Mesenchymal stem cell (in vitro differentiated cells and primary cell): ENCODE results near the gene CELA2B.

Experiments used
- DNase-seq: peaks from one replicate; pipeline ENCODE4 v3.0.0-alpha.2; 2013
- H2AFZ ChIP-seq: one replicate; pipeline ENCODE4 v1.6.1; 2013; ENCODE audit warnings: low read depth, mild to moderate bottlenecking, control low read depth, inconsistent platforms, low read length, moderate library complexity
- H2AK5ac ChIP-seq: 2 replicates; pipeline ENCODE4 v1.6.1; 2013; ENCODE audit warnings: low read length, moderate library complexity, mild to moderate bottlenecking, inconsistent platforms; ENCODE audit not compliant: severe bottlenecking
- H2BK120ac ChIP-seq: one replicate; pipeline ENCODE4 v1.6.1; 2013; ENCODE audit warnings: low read depth, mild to moderate bottlenecking, inconsistent platforms, low read length, moderate library complexity
- H2BK12ac ChIP-seq, 2 experiments: one replicate each; pipeline ENCODE4 v1.6.1; 2013; ENCODE audit warnings: inconsistent platforms in 2 of 2, low read length in 2 of 2, mild to moderate bottlenecking in 2 of 2, moderate library complexity in 2 of 2, control low read depth in 1 of 2
- H2BK15ac ChIP-seq: one replicate; pipeline ENCODE4 v1.6.1; 2013; ENCODE audit warnings: mild to moderate bottlenecking, low read depth, inconsistent platforms; ENCODE audit not compliant: poor library complexity, severe bottlenecking
- H2BK5ac ChIP-seq: 2 replicates; pipeline ENCODE4 v1.6.1; 2013; ENCODE audit warnings: low read depth, mild to moderate bottlenecking, low read length, control low read depth, inconsistent platforms; ENCODE audit not compliant: poor library complexity, severe bottlenecking
- H3K14ac ChIP-seq, 2 experiments: one replicate each; pipeline ENCODE4 v1.6.1; 2013; ENCODE audit warnings: inconsistent platforms in 2 of 2, low read length in 2 of 2, control low read depth in 1 of 2, mild to moderate bottlenecking in 1 of 2, moderate library complexity in 1 of 2
- H3K18ac ChIP-seq, 2 experiments: one replicate each; pipeline ENCODE4 v1.6.1; 2013; ENCODE audit warnings: inconsistent platforms in 2 of 2, low read length in 2 of 2, control low read depth in 1 of 2, low read depth in 1 of 2, mild to moderate bottlenecking in 1 of 2
- H3K23ac ChIP-seq, 2 experiments: one replicate each; pipeline ENCODE4 v1.6.1; 2013; ENCODE audit warnings: inconsistent platforms in 2 of 2, low read length in 2 of 2, mild to moderate bottlenecking in 2 of 2, moderate library complexity in 2 of 2, control low read depth in 1 of 2
- H3K27ac ChIP-seq: 2 replicates; pipeline ENCODE4 v1.5.1; 2013; ENCODE audit warnings: mild to moderate bottlenecking, moderate library complexity, low read length, control low read depth, inconsistent platforms; ENCODE audit not compliant: poor library complexity, severe bottlenecking
- H3K27me3 ChIP-seq, 2 experiments: 2 replicates each; pipeline versions ENCODE4 v1.6.1 to v1.7.0; 2013; ENCODE audit warnings: low read length in 2 of 2, mild to moderate bottlenecking in 2 of 2, moderate library complexity in 2 of 2, control low read depth in 1 of 2, inconsistent platforms in 1 of 2; ENCODE audit not compliant: control insufficient read depth in 1 of 2, insufficient read depth in 1 of 2
- H3K36me3 ChIP-seq, 2 experiments: 2 replicates each; pipeline versions ENCODE4 v1.6.1 to v1.7.0; 2013; ENCODE audit warnings: low read length in 2 of 2, control low read depth in 1 of 2, inconsistent platforms in 1 of 2, low read depth in 1 of 2, mild to moderate bottlenecking in 1 of 2; ENCODE audit not compliant: insufficient read depth in 2 of 2, control insufficient read depth in 1 of 2
- H3K4ac ChIP-seq, 2 experiments: one replicate each; pipeline ENCODE4 v1.6.1; 2013; ENCODE audit warnings: inconsistent platforms in 2 of 2, low read length in 2 of 2, mild to moderate bottlenecking in 2 of 2, moderate library complexity in 2 of 2, control low read depth in 1 of 2, low read depth in 1 of 2
- H3K4me1 ChIP-seq: 2 replicates; pipeline ENCODE4 v1.6.1; 2013; ENCODE audit warnings: low read depth, low read length, control low read depth; ENCODE audit not compliant: control insufficient read depth, insufficient read depth
- H3K4me2 ChIP-seq: 2 replicates; pipeline ENCODE4 v1.6.1; 2013; ENCODE audit warnings: low read length, mild to moderate bottlenecking, inconsistent platforms; ENCODE audit not compliant: poor library complexity, severe bottlenecking
- H3K4me3 ChIP-seq, 2 experiments: 2 replicates each; pipeline versions ENCODE4 v1.5.1 to v1.7.0; 2013; ENCODE audit warnings: low read length in 2 of 2, mild to moderate bottlenecking in 2 of 2, control low read depth in 1 of 2, low read depth in 1 of 2; ENCODE audit not compliant: insufficient read depth in 1 of 2
- H3K79me1 ChIP-seq: replicated peaks from 2 replicates; pipeline ENCODE4 v1.6.1; 2013; ENCODE audit warnings: mild to moderate bottlenecking, control low read depth, low read length, inconsistent platforms; ENCODE audit not compliant: poor library complexity, severe bottlenecking
- H3K9ac ChIP-seq: 2 replicates; pipeline ENCODE4 v1.7.0; 2013; ENCODE audit warnings: mild to moderate bottlenecking, low read length, moderate library complexity
- H3K9me3 ChIP-seq: 2 replicates; pipeline ENCODE4 v1.7.0; 2013; ENCODE audit warnings: mild to moderate bottlenecking, low read length; ENCODE audit not compliant: control insufficient read depth
- H4K8ac ChIP-seq: one replicate; pipeline ENCODE4 v1.6.1; 2013; ENCODE audit warnings: inconsistent platforms, mild to moderate bottlenecking, low read length, moderate library complexity
- H4K91ac ChIP-seq: one replicate; pipeline ENCODE4 v1.6.1; 2013; ENCODE audit warnings: mild to moderate bottlenecking, low read length, inconsistent platforms
- WGBS: methylation state at CpG from one replicate; pipeline ENCODE4 v1.1.7; 2013; ENCODE audit warnings: mixed read lengths; 5-methylcytosine and 5-hydroxymethylcytosine counted together

The CELA2B gene

DNA sequence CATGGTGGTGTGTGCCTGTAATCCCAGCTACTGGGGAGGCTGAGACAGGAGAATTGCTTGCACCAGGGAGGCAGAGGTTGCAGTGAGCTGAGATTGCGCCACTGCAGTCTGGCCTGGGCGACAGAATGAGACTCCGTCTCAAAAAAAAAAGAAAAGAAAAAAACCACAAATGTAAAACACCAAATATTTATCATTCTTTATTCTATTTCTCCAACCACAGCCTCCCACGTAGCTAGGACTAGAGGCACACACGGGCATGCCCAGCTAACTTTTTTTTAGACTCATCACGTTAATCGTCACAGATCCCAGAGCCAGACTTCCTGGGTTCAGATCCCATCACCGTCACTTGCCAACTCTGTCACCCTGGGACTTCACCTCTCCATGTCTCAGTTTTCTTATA lies 64.3 kb downstream of the CELA2B start:
- Histone ChIP-seq H3K27ac (no peak overlapping the region), H3K4me1 (peaks cover 3% of the 10 kb centered on the region), H2AK5ac (no peak overlapping the region), H3K4me2 (no peak overlapping the region), H4K91ac (no peak overlapping the region), H3K4ac (no peak overlapping the region), H3K9me3 (no peaks in the 10 kb centered on the region), H2BK15ac (no peak overlapping the region), H3K14ac (no peak overlapping the region), H3K18ac (no peak overlapping the region), H2BK12ac (no peak overlapping the region), H3K36me3 (peaks cover 33 to 91% of the 10 kb centered on the region in 2 experiments), H2BK5ac (no peak overlapping the region), H3K23ac (no peak overlapping the region), H3K4me3 (no peak overlapping the region), H3K27me3 (no peaks in the 10 kb centered on the region), H2BK120ac (no peak overlapping the region), H4K8ac (no peak overlapping the region), H3K79me1 (peaks cover 16% of the 10 kb centered on the region), H3K9ac (no peak overlapping the region), H2AFZ (no peak overlapping the region)
- peak; percentile 42 for DNase-seq
- 84% methylated on average over 7 of the region's 8 CpGs for WGBS
